Tibial artery (tissue), 4 donors: ENCODE results near the gene USB1.
"Not testable (repeated sequence)": the region's sequence is repeated elsewhere in the genome, so short reads cannot be mapped to it uniquely, and the experiment has no call there.

Experiments
- DNase-seq, 2 donors: peaks; one replicate each; pipeline ENCODE4 v3.0.0-alpha.2; 2019
- H3K27ac ChIP-seq, 2 donors: fragments of 200-600 bp; sonication (generic) in 1 of 2; 1 replicate in 1 of 2; 2 replicates in 1 of 2; pipeline ENCODE4 v1.5.1; 2018 to 2019; ENCODE audit warnings: mild to moderate bottlenecking in 1 of 2
- H3K27me3 ChIP-seq, 2 donors: fragments of 200-600 bp; sonication (generic) in 1 of 2; one replicate each; pipeline versions ENCODE4 v1.5.1 to v1.6.0; 2016 to 2019
- H3K36me3 ChIP-seq, 3 donors: fragments of 200-600 bp; sonication (generic) in 2 of 3; one replicate each; pipeline ENCODE4 v1.5.1; 2016 to 2019; ENCODE audit warnings: mild to moderate bottlenecking in 2 of 3
- H3K4me1 ChIP-seq, 4 donors: fragments of 200-600 bp; sonication (generic) in 2 of 4; 1 replicate in 3 of 4; 2 replicates in 1 of 4; pipeline ENCODE4 v1.5.1; 2016 to 2019
- H3K4me3 ChIP-seq, 2 donors: fragments of 200-600 bp; sonication (generic) in 1 of 2; 1 replicate in 1 of 2; 2 replicates in 1 of 2; pipeline ENCODE4 v1.5.1; 2018 to 2019; ENCODE audit warnings: mild to moderate bottlenecking in 2 of 2
- H3K9me3 ChIP-seq, 3 donors: fragments of 200-600 bp; sonication (generic) in 1 of 3; one replicate each; pipeline ENCODE4 v1.5.1; 2016 to 2019
- intact Hi-C: fragments of 100-400 bp; cut with DNase I; formaldehyde crosslinking; loops from one replicate; pipeline ENCODE4 v1.15.0; 2023; ENCODE audit warnings: low total_unique reads
- TF ChIP-seq, protein P1 (sequence below), 2 experiments: fragments of 200-600 bp in 1 of 2; fragments of 450-650 bp in 1 of 2; IDR thresholded peaks; one replicate each; pipeline ENCODE4 v1.5.1; 2017 to 2019; ENCODE audit warnings: antibody characterized with exemption in 2 of 2, mild to moderate bottlenecking in 1 of 2, moderate library complexity in 1 of 2

The USB1 gene

DNA sequence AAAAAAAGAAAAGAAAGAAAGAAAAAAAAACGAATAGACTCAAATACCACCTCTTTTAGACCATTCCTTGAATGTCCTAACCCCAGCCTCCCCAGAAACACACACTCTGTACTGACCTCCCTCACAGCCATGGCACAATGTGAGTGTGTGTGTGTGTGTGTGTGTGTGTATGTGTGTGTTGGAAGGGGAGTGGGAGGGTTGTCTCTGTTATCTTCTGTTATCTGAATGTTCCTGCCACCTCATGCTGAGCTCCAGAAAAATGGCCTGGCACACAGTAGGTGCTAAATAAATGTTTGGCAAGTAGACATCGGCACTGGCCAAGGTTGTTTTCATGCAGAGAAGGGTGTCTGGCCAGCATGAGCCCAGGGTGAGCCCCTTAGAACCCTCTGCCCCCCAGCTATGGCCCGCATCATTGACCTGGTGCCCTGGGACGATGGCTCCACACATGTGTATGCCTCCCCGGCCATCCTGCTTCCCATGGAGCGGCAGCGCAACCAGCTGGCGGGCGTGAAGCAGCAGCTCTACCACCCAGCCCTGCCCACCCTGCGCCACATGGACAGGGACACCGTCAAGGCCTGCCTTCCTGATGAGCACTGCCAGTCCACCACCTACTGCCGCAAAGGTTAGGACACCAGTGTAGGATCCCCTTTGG lies 23.7 kb upstream of the USB1 start:
- H3K9me3 ChIP-seq, result no peaks in the 10 kb centered on the region
- DNase-seq, result no peak
- no peak overlapping the region for H3K27ac ChIP-seq
- TF ChIP-seq, protein P1, sequence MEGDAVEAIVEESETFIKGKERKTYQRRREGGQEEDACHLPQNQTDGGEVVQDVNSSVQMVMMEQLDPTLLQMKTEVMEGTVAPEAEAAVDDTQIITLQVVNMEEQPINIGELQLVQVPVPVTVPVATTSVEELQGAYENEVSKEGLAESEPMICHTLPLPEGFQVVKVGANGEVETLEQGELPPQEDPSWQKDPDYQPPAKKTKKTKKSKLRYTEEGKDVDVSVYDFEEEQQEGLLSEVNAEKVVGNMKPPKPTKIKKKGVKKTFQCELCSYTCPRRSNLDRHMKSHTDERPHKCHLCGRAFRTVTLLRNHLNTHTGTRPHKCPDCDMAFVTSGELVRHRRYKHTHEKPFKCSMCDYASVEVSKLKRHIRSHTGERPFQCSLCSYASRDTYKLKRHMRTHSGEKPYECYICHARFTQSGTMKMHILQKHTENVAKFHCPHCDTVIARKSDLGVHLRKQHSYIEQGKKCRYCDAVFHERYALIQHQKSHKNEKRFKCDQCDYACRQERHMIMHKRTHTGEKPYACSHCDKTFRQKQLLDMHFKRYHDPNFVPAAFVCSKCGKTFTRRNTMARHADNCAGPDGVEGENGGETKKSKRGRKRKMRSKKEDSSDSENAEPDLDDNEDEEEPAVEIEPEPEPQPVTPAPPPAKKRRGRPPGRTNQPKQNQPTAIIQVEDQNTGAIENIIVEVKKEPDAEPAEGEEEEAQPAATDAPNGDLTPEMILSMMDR (IDR thresholded peaks at IDR 0.05), result no peak
- H3K27me3 ChIP-seq, result peaks cover 0 to 3% of the 10 kb centered on the region in 2 donors
- no peak overlapping the region for H3K4me3 ChIP-seq
- intact Hi-C loops, result no loop called here
- no peaks in the 10 kb centered on the region for H3K4me1 ChIP-seq
- H3K36me3 ChIP-seq, result no peaks in the 10 kb centered on the region

DNA sequence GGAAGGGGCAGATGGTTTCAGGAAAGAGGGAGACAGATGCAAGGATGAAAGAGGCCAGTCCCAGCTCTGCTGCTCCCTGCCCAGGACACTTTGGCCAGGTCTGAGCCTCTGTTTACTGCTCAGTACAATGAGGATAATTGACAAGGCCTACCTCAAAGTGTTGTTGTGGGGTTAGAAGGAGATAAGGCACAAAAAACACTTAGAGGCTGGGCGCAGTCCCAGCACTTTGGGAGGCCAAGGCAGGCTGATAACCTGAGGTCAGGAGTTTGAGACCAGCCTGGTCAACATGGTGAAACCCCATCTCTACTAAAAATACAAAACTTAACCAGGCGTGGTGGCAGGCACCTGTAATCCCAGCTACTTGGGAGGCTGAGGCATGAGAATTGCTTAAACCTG lies 23.1 kb upstream of the USB1 start:
- H3K4me3 ChIP-seq, H3K4me1 ChIP-seq, intact Hi-C loops, H3K27ac ChIP-seq, H3K36me3 ChIP-seq, H3K9me3 ChIP-seq, DNase-seq, H3K27me3 ChIP-seq: not testable (repeated sequence)

GRCh38 chr16:57979006-57979585 lies 22.1 kb upstream of the USB1 start:
- no peak for DNase-seq
- intact Hi-C loops, result no loop called here
- no peak overlapping the region for H3K27ac ChIP-seq
- H3K4me1 ChIP-seq, result no peaks in the 10 kb centered on the region
- no peaks in the 10 kb centered on the region for H3K36me3 ChIP-seq
- no peaks in the 10 kb centered on the region for H3K9me3 ChIP-seq
- TF ChIP-seq, protein P1 (IDR thresholded peaks at IDR 0.05), result no peak
- H3K27me3 ChIP-seq, result peaks cover 0 to 9% of the 10 kb centered on the region in 2 donors
- H3K4me3 ChIP-seq, result no peak overlapping the region

GRCh38 chr16:57981636-57982035 lies 19.6 kb upstream of the USB1 start:
- Histone ChIP-seq H3K9me3 (no peaks in the 10 kb centered on the region), H3K4me1 (peaks cover 0 to 19% (median 14%) of the 10 kb centered on the region in 4 donors), H3K4me3 (no peak overlapping the region), H3K27ac (no peak overlapping the region), H3K36me3 (no peaks in the 10 kb centered on the region), H3K27me3 (peaks cover 0 to 29% of the 10 kb centered on the region in 2 donors)
- DNase-seq, result no peak
- TF ChIP-seq, protein P1 (IDR thresholded peaks at IDR 0.05), result no peak
- intact Hi-C loops, result no loop called here

- no peaks in the 10 kb centered on the region for H3K9me3 ChIP-seq
- H3K27me3 ChIP-seq, result peaks cover 0 to 29% of the 10 kb centered on the region in 2 donors
- TF ChIP-seq, protein P1 (IDR thresholded peaks at IDR 0.05), result no peak
- H3K27ac ChIP-seq, result no peak overlapping the region
- H3K36me3 ChIP-seq, result no peaks in the 10 kb centered on the region
- DNase-seq, result no peak
- intact Hi-C loops, result no loop called here
- H3K4me1 ChIP-seq, result peaks cover 0 to 19% (median 14%) of the 10 kb centered on the region in 4 donors
- no peak overlapping the region for H3K4me3 ChIP-seq
Observed at GRCh38 chr16:57982385-57982784, 18.8 kb upstream of the USB1 start.

- intact Hi-C loops, result no loop called here
- TF ChIP-seq, protein P1 (IDR thresholded peaks at IDR 0.05), result no peak
- peak overlapping the region; percentile 36 to 54 for H3K4me3 ChIP-seq
- H3K27me3 ChIP-seq, result peaks cover 0 to 27% of the 10 kb centered on the region in 2 donors
- peak; percentile 74 to 79 for DNase-seq
- no peaks in the 10 kb centered on the region for H3K9me3 ChIP-seq
- H3K36me3 ChIP-seq, result no peaks in the 10 kb centered on the region
- H3K27ac ChIP-seq, result no peak overlapping the region
- H3K4me1 ChIP-seq, result peaks cover 0 to 23% (median 14%) of the 10 kb centered on the region in 4 donors
Observed at GRCh38 chr16:57984443-57985203, 16.6 kb upstream of the USB1 start.
